ENCODE data around the gene NFIA. TPM values are rescaled to one million over a fixed set of nuclear protein-coding genes. Genes with fewer than 3 reads are reported as not detected.

Gene NFIA
- total and polyA plus RNA-seq, 10 of the 15 experiments (the other 5 are each of a cell fraction or from before 2014, with no cell fraction given): 0.10 to 0.16 TPM; not detected in 8

DNA sequence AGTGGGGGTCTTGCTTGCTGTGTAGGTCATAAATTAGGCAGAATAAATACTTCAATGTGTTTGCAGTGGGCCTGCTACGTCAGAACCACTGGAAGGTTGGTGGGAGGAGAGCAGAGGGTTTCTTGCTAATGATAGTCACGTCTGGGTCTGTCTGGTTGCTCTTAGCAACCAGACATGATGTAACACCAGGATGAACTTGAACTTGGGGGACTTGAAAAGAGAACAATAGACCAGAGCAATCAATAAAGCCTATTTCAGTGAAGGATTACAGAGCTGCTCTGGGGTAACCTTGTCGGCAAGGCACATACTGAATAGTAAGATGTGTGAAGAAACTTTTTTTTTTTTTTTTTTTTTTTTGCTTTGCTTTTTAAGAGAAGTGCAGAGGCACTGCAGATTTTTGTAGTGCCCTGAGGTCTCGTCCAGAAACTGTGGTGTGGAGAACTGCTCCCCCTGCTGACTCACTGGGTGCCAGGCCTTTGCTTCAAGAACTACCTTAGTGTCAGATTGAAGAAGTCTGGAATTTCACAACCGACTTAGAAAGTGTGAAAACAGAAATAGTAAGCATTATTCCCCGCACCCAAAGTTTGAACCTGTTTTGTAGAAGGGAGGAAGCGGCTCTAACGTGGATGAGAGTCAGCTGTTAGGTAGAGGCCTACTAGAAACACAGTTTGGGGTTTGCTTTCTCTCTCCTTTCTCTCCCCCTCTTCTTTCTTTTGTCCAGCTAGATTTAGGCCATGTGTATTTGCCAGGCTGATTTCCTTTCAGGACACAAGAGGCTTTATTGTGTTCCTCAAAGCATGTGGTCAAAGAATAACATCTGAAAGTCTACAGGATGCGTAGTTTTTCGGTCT is 371.0 kb downstream of the NFIA start (continued):
- no peak for TF ChIP-seq NFIC (IDR thresholded peaks at IDR 0.05; ENCODE audit: low read depth, low read length)
- TF ChIP-seq SUZ12 (IDR thresholded peaks at IDR 0.05; ENCODE audit: unreplicated experiment): no peak
- no peak for TF ChIP-seq CEBPB (IDR thresholded peaks at IDR 0.05; ENCODE audit: borderline replicate concordance in 1 of 2, low read depth in 2 of 2, low read length in 2 of 2)
- TF ChIP-seq, protein P1, sequence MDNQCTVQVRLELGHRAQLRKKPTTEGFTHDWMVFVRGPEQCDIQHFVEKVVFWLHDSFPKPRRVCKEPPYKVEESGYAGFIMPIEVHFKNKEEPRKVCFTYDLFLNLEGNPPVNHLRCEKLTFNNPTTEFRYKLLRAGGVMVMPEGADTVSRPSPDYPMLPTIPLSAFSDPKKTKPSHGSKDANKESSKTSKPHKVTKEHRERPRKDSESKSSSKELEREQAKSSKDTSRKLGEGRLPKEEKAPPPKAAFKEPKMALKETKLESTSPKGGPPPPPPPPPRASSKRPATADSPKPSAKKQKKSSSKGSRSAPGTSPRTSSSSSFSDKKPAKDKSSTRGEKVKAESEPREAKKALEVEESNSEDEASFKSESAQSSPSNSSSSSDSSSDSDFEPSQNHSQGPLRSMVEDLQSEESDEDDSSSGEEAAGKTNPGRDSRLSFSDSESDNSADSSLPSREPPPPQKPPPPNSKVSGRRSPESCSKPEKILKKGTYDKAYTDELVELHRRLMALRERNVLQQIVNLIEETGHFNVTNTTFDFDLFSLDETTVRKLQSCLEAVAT (IDR thresholded peaks at IDR 0.05): peak; percentile 98
- TF ChIP-seq BMI1 (IDR thresholded peaks at IDR 0.05; ENCODE audit: borderline replicate concordance): peak; percentile 47; the same call in 1 of the 2 replicates
- no peak for TF ChIP-seq KDM1A (IDR thresholded peaks at IDR 0.05; ENCODE audit: borderline replicate concordance)
- TF ChIP-seq ASH2L (IDR thresholded peaks at IDR 0.05; ENCODE audit: borderline replicate concordance, low read depth): no peak

DNA sequence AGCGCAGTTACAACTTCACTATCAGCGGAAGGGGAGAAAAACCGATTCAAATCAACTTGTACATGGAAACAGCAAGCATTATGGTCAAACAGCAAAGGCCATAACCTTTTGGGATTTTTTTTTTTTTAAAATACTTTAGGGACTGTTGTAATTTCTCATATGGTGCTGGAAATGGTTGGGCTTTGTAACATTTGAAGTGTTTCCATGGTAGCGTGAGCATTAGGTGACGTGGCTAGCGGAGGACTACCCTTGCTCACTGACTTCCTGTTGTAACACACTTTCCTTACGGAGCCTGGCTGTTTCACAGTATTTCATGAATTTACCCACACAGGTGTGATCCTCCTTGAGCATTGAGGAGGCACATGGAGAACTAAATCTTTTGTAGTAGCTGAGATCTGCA is 373.0 kb downstream of the NFIA start:
- no peaks in the 10 kb centered on the region for H3K9me3 ChIP-seq (replicated peaks; ENCODE audit: control insufficient read depth, insufficient read depth, low read length)
- no peak for ATAC-seq
- ChIA-PET POLR2A (no interaction called here), SMC1A (ENCODE audit: uncharacterized antibody, unreplicated experiment) (no interaction called here), RAD21 (ENCODE audit: unreplicated experiment) (no interaction called here), CTCF (interaction anchor here (1.1 kb wide), 1 partner anchor 11 kb away, joined by 3 read pairs; no protein-coding TSS in a partner anchor)
- H3K4me2 ChIP-seq (ENCODE audit: control insufficient read depth, insufficient read depth): no peak overlapping the region
- no peaks in the 10 kb centered on the region for H3K4me1 ChIP-seq (ENCODE audit: control insufficient read depth, insufficient read depth, low read length)
- no peaks in the 10 kb centered on the region for H3K79me2 ChIP-seq (ENCODE audit: control insufficient read depth, insufficient read depth, low read length)
- H3K27me3 ChIP-seq (replicated peaks in 1 of 2; ENCODE audit: control insufficient read depth in 2 of 2, insufficient read depth in 2 of 2, low read length in 1 of 2): no peaks in the 10 kb centered on the region
- no TSS peak for BruUV-seq (replicated peaks)
- FAIRE-seq: no peak
- in situ Hi-C loops (cut with MboI): loop anchor here (10.0 kb wide), 1 partner anchor 481 kb away; no protein-coding TSS in a partner anchor
- no peaks in the 10 kb centered on the region for H4K20me1 ChIP-seq (ENCODE audit: control insufficient read depth, insufficient read depth)
- intact Hi-C loops (cut with micrococcal nuclease; ENCODE audit: unreplicated experiment): loop anchor here (10.0 kb wide), 2 partner anchors 399 to 1481 kb away; no protein-coding TSS in a partner anchor
- no peak for DNase-seq (ENCODE audit: low read depth, low spot score)
- no peak overlapping the region for H3K4me3 ChIP-seq
- no peak overlapping the region for H3K9ac ChIP-seq (ENCODE audit: control insufficient read depth, insufficient read depth, low read length)
- H2AFZ ChIP-seq (ENCODE audit: control insufficient read depth, low read depth, low read length): no peak overlapping the region
- TF ChIP-seq CHD2 (IDR thresholded peaks at IDR 0.05; ENCODE audit: borderline replicate concordance, low read depth, low read length) (no peak), EZH2 (IDR thresholded peaks at IDR 0.05; ENCODE audit: borderline replicate concordance, control insufficient read depth, low read depth, low read length) (no peak)
- TF ChIP-seq, protein P2, sequence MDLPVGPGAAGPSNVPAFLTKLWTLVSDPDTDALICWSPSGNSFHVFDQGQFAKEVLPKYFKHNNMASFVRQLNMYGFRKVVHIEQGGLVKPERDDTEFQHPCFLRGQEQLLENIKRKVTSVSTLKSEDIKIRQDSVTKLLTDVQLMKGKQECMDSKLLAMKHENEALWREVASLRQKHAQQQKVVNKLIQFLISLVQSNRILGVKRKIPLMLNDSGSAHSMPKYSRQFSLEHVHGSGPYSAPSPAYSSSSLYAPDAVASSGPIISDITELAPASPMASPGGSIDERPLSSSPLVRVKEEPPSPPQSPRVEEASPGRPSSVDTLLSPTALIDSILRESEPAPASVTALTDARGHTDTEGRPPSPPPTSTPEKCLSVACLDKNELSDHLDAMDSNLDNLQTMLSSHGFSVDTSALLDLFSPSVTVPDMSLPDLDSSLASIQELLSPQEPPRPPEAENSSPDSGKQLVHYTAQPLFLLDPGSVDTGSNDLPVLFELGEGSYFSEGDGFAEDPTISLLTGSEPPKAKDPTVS (IDR thresholded peaks at IDR 0.05; ENCODE audit: low read depth, low read length): no peak
- 47% methylated on average over 7 of the region's 7 CpGs for WGBS (ENCODE audit: insufficient coverage, insufficient replicate concordance, low lambda C conversion rate, missing lambda C conversion rate)
- H3K27ac ChIP-seq (ENCODE audit: control insufficient read depth, insufficient read depth): no peak overlapping the region
- no peaks in the 10 kb centered on the region for H3K36me3 ChIP-seq (ENCODE audit: control insufficient read depth in 2 of 2, insufficient read depth in 2 of 2, low read length in 1 of 2)

Measured in GM12878 (cell line).